NCI-H345 treated with DMSO at 0.1 percent for 48 hours (cell line): ENCODE measurements around the gene RPLP2.
A peak's percentile ranks its signal among the peaks of the same experiment; 100 is the strongest.

ENCODE experiments used
- DNase-seq: peaks from one replicate; lab custom pipeline; 2025; ENCODE audit not compliant: unreplicated experiment; lab: John Stamatoyannopoulos, UW

RPLP2 gene

GRCh38 chr11:773830-774229, 35.9 kb upstream of the RPLP2 start:
- no peak for DNase-seq

GRCh38 chr11:774873-775592, 34.7 kb upstream of the RPLP2 start:
- DNase-seq: no peak

- no peak for DNase-seq
Measured at GRCh38 chr11:776263-776560, 33.6 kb upstream of the RPLP2 start.

GRCh38 chr11:776561-777287, 33.0 kb upstream of the RPLP2 start:
- DNase-seq: no peak

GRCh38 chr11:777288-778255, 32.2 kb upstream of the RPLP2 start, which contains the start of gene GATD1:
GATD1 (minus strand) TSS chr11:777487; CDS start chr11:777462, 25 bp downstream.
- DNase-seq: peak; percentile 78

GRCh38 chr11:778976-779954, 30.5 kb upstream of the RPLP2 start:
- DNase-seq: no peak

- no peak for DNase-seq
Measured at GRCh38 chr11:779955-780532, 29.7 kb upstream of the RPLP2 start.

GRCh38 chr11:782264-783174, 27.2 kb upstream of the RPLP2 start:
- no peak for DNase-seq

GRCh38 chr11:783581-784015, 26.2 kb upstream of the RPLP2 start:
- DNase-seq: no peak

GRCh38 chr11:786235-787083, 23.3 kb upstream of the RPLP2 start:
- no peak for DNase-seq

- DNase-seq: no peak
Measured at GRCh38 chr11:787084-787675, 22.6 kb upstream of the RPLP2 start.

- DNase-seq: no peak
Measured at GRCh38 chr11:788009-788640, 21.6 kb upstream of the RPLP2 start.

GRCh38 chr11:788953-789940, 20.5 kb upstream of the RPLP2 start:
- DNase-seq: no peak

- peak; percentile 29 for DNase-seq
Measured at GRCh38 chr11:789943-790342, 19.8 kb upstream of the RPLP2 start, which contains the start of gene CEND1. CEND1 (minus strand) TSS chr11:790090; CDS start chr11:788576, 1,514 bp downstream.

GRCh38 chr11:790721-791564, 18.8 kb upstream of the RPLP2 start:
- DNase-seq: no peak
